ENCODE data around the gene ABCC12. TPM values are rescaled to one million over a fixed set of nuclear protein-coding genes. Genes with fewer than 3 reads are reported as not detected.

Gene ABCC12
- total RNA-seq, 1 donor = not detected

DNA sequence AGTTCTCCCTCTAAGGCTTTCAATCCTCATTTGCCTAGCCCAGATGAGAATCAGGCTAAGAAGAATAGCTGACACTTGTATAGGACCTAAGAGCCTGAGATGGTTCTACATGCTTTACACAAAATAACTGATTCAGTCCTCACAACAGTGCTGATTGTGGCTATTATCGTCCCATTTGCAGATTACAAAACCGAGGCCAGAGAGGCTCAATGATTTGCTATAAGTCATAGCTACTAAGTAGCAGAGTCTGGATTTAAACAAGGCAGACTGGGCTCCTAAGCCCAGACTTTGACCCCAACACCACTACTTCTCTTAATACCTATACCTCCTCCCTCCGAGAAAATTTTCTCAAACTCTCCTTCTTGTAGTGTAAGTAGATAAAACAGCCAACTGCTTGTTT lies 23.1 kb downstream of the ABCC12 start:
- H3K27me3 ChIP-seq (ENCODE audit: insufficient read depth, low read length) = no peaks in the 10 kb centered on the region
- no peak for DNase-seq (ENCODE audit: insufficient read length, low spot score, missing footprints)
- H2AFZ ChIP-seq (ENCODE audit: low read length) = no peak overlapping the region
- H3K27ac ChIP-seq (ENCODE audit: low read depth, low read length) = no peak overlapping the region
- peaks cover 20% of the 10 kb centered on the region for H3K4me1 ChIP-seq (ENCODE audit: insufficient read depth, low read length)
- H3K79me2 ChIP-seq (ENCODE audit: insufficient read depth, low read length) = no peaks in the 10 kb centered on the region
- H3K36me3 ChIP-seq (ENCODE audit: insufficient read depth, low read length) = no peaks in the 10 kb centered on the region
- no peak overlapping the region for H3K4me3 ChIP-seq (ENCODE audit: insufficient read depth, low read length)
- no peaks in the 10 kb centered on the region for H3K9me3 ChIP-seq (ENCODE audit: low read depth, low read length)
- no peak overlapping the region for H3K4me2 ChIP-seq (ENCODE audit: insufficient read depth, low read length)
- TF ChIP-seq, protein P1, sequence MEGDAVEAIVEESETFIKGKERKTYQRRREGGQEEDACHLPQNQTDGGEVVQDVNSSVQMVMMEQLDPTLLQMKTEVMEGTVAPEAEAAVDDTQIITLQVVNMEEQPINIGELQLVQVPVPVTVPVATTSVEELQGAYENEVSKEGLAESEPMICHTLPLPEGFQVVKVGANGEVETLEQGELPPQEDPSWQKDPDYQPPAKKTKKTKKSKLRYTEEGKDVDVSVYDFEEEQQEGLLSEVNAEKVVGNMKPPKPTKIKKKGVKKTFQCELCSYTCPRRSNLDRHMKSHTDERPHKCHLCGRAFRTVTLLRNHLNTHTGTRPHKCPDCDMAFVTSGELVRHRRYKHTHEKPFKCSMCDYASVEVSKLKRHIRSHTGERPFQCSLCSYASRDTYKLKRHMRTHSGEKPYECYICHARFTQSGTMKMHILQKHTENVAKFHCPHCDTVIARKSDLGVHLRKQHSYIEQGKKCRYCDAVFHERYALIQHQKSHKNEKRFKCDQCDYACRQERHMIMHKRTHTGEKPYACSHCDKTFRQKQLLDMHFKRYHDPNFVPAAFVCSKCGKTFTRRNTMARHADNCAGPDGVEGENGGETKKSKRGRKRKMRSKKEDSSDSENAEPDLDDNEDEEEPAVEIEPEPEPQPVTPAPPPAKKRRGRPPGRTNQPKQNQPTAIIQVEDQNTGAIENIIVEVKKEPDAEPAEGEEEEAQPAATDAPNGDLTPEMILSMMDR (IDR thresholded peaks at IDR 0.05; ENCODE audit: extremely low read depth, low read depth, low read length) = no peak
- H4K20me1 ChIP-seq (ENCODE audit: insufficient read depth, low read length) = no peaks in the 10 kb centered on the region

DNA sequence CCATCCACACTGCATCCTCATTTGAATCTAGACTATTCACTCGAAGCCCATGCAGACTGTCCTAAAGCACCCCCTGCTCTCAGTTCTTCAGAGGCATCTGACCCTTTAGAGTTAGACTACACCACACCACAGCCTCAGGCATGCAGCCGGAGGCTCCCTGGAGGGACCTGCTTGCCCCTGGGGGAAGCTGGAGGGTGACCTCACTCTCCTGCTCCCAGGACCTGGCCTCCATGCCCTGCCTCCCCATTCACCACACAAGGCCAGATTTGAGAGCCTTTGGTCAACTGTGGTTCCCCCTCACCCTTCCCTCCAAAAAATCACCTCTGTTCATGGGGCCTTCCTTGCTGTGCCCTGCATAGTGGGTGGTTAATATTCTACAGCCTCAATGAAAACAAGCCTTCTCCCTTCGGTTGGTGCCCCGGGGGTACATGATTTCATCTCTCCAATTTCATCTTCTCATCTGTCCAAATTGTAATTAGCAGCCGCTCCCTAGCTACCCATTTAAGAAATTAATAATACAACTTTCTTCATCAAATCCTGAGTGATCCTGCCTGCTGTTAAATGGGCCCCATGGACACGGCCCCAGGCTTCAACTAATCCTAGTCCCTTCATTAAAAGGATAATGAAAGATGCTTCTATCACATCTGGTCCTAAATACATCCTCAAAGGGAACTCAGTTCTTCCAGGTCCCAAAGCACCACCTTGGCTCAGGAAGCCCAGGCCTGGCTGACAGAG lies 24.4 kb downstream of the ABCC12 start:
- DNase-seq (ENCODE audit: insufficient read length, low spot score, missing footprints) = no peak
- Histone ChIP-seq H3K27me3 (ENCODE audit: insufficient read depth, low read length) (no peaks in the 10 kb centered on the region), H3K36me3 (ENCODE audit: insufficient read depth, low read length) (no peaks in the 10 kb centered on the region), H3K4me1 (ENCODE audit: insufficient read depth, low read length) (peaks cover 31% of the 10 kb centered on the region), H2AFZ (ENCODE audit: low read length) (no peak overlapping the region), H3K4me3 (ENCODE audit: insufficient read depth, low read length) (no peak overlapping the region), H3K27ac (ENCODE audit: low read depth, low read length) (no peak overlapping the region), H3K4me2 (ENCODE audit: insufficient read depth, low read length) (no peak overlapping the region), H3K9me3 (ENCODE audit: low read depth, low read length) (no peaks in the 10 kb centered on the region), H3K79me2 (ENCODE audit: insufficient read depth, low read length) (no peaks in the 10 kb centered on the region), H4K20me1 (ENCODE audit: insufficient read depth, low read length) (no peaks in the 10 kb centered on the region)
- TF ChIP-seq, protein P1 (IDR thresholded peaks at IDR 0.05; ENCODE audit: extremely low read depth, low read depth, low read length) = no peak

DNA sequence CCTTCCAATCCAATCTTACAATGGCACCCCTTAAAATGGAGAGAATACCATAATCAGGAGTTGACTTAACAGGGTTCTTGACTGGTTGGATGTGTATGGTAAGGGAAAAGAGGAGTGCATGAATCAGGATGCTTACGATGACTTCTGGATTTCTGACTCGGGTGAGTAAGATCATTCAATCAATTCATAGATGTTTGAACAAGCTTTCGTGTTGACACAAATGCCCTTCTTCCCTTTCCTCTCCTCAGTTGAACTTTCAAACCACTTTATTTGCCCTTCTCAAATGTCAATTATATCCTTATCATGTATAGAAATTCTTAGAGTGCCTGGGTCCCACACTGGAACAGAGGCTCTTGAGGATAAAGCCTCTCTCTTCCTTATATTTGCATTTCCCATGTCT lies 25.9 kb downstream of the ABCC12 start:
- Histone ChIP-seq H3K27ac (ENCODE audit: low read depth, low read length) (no peak overlapping the region), H3K79me2 (ENCODE audit: insufficient read depth, low read length) (no peaks in the 10 kb centered on the region), H3K9me3 (ENCODE audit: low read depth, low read length) (no peaks in the 10 kb centered on the region), H3K36me3 (ENCODE audit: insufficient read depth, low read length) (no peaks in the 10 kb centered on the region), H3K4me3 (ENCODE audit: insufficient read depth, low read length) (no peak overlapping the region), H3K4me2 (ENCODE audit: insufficient read depth, low read length) (no peak overlapping the region), H3K4me1 (ENCODE audit: insufficient read depth, low read length) (peaks cover 32% of the 10 kb centered on the region), H4K20me1 (ENCODE audit: insufficient read depth, low read length) (no peaks in the 10 kb centered on the region), H2AFZ (ENCODE audit: low read length) (no peak overlapping the region), H3K27me3 (ENCODE audit: insufficient read depth, low read length) (no peaks in the 10 kb centered on the region)
- DNase-seq (ENCODE audit: insufficient read length, low spot score, missing footprints) = no peak
- TF ChIP-seq, protein P1 (IDR thresholded peaks at IDR 0.05; ENCODE audit: extremely low read depth, low read depth, low read length) = no peak

DNA sequence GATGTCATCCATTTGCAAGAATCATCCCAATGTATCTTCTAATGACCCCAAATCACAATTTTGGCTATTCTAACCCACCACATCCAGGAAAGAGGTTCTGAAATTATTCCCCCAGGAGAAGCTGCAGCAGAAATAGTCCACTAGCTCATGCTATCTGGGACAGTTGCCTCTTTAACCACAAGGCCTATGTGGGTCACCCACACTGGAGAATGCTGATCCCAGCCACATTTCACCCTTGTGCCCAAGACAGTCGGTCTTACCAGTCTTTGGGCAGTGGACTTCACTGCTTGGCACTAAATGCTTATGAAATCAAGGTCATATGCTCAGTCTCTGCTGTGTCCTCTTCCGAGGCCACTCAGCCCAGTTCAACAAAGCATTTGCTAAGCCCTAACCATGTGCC lies 27.0 kb downstream of the ABCC12 start:
- H3K4me1 ChIP-seq (ENCODE audit: insufficient read depth, low read length) = peaks cover 39% of the 10 kb centered on the region
- no peaks in the 10 kb centered on the region for H3K27me3 ChIP-seq (ENCODE audit: insufficient read depth, low read length)
- TF ChIP-seq, protein P1 (IDR thresholded peaks at IDR 0.05; ENCODE audit: extremely low read depth, low read depth, low read length) = no peak
- DNase-seq (ENCODE audit: insufficient read length, low spot score, missing footprints) = no peak
- no peak overlapping the region for H3K4me2 ChIP-seq (ENCODE audit: insufficient read depth, low read length)
- no peak overlapping the region for H3K27ac ChIP-seq (ENCODE audit: low read depth, low read length)
- H3K79me2 ChIP-seq (ENCODE audit: insufficient read depth, low read length) = no peaks in the 10 kb centered on the region
- H2AFZ ChIP-seq (ENCODE audit: low read length) = peak overlapping the region; percentile 17
- H3K36me3 ChIP-seq (ENCODE audit: insufficient read depth, low read length) = no peaks in the 10 kb centered on the region
- H3K9me3 ChIP-seq (ENCODE audit: low read depth, low read length) = no peaks in the 10 kb centered on the region
- no peak overlapping the region for H3K4me3 ChIP-seq (ENCODE audit: insufficient read depth, low read length)
- H4K20me1 ChIP-seq (ENCODE audit: insufficient read depth, low read length) = no peaks in the 10 kb centered on the region
